Measurements from ENCODE around the gene KCNA2.

Gene KCNA2

DNA sequence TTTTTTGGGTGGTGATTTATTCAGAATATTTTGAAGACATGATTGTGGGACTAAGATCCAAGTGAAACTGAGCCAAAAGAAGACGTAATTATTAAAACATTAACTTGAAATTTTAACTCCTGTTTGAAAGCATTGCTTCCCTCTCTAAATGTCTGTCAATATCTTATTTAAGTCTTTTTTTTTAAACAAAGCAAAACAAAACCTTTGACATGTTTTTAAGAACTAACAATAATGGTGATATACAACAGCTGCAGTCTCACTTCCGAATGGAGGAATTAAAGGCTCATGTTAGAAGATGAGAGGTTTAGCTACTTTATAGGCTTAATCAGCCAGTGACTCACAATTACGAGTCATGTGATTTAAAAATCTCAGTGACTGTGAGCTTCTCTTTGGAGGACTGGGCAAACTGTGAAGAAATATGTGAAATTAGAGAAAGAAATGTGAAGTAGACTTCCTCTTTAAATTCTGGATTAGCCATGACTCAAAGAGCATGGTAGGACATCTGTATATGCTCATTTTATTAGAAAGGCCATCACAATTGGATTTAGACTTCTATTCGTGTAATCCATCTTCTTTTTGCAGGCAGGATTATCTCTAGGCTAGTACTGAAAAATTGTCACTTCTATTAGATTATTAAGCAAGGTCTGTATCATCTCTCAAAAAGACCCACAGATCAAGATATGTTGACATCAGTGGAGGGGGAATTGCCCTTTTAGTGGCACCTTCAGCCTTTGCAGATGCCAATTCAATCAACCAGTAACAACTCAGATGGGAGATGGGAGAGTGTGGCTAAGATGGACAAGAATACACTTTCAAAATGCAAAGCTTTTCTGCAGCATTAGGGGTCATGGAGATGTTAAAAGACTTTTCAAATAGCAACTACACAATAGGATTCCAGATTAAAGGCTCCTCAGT is 39.9 kb upstream of the KCNA2 start:
- Histone ChIP-seq H3K9me3 (ENCODE audit: severe bottlenecking) (no peaks in the 10 kb centered on the region), H3K4me3 (ENCODE audit: low read depth, low read length) (peak overlapping the region; percentile 10; the same call in 1 of the 2 replicates), H3K27me3 (ENCODE audit: insufficient read depth, low read depth, severe bottlenecking) (no peaks in the 10 kb centered on the region), H3K36me3 (no peaks in the 10 kb centered on the region), H3K27ac (no peak overlapping the region)
- TF ChIP-seq, protein P1, sequence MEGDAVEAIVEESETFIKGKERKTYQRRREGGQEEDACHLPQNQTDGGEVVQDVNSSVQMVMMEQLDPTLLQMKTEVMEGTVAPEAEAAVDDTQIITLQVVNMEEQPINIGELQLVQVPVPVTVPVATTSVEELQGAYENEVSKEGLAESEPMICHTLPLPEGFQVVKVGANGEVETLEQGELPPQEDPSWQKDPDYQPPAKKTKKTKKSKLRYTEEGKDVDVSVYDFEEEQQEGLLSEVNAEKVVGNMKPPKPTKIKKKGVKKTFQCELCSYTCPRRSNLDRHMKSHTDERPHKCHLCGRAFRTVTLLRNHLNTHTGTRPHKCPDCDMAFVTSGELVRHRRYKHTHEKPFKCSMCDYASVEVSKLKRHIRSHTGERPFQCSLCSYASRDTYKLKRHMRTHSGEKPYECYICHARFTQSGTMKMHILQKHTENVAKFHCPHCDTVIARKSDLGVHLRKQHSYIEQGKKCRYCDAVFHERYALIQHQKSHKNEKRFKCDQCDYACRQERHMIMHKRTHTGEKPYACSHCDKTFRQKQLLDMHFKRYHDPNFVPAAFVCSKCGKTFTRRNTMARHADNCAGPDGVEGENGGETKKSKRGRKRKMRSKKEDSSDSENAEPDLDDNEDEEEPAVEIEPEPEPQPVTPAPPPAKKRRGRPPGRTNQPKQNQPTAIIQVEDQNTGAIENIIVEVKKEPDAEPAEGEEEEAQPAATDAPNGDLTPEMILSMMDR (IDR thresholded peaks at IDR 0.05; ENCODE audit: low read depth, low read length): no peak
- no peak for DNase-seq

DNA sequence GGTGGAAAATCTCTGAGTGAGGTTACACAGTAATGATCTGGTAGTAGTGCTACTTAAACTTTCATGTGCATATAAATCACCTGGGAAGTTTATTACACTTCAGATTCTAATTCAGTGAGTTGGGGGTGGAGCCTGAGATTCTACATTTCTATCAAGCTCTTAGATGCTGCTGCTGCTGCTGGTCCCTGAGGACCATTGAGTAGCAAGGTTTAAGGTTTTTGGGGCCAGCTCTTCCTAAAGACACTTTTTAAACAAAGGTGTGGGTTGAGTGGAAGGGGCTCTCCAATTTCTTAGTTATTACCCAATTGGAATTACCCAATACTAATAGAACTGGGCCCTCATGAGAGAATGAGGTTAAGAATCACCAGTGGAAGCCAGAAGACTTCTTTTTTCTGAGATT is 39.1 kb upstream of the KCNA2 start:
- Histone ChIP-seq H3K36me3 (no peaks in the 10 kb centered on the region), H3K27ac (no peak overlapping the region), H3K4me3 (ENCODE audit: low read depth, low read length) (no peak overlapping the region), H3K9me3 (ENCODE audit: severe bottlenecking) (no peaks in the 10 kb centered on the region), H3K27me3 (ENCODE audit: insufficient read depth, low read depth, severe bottlenecking) (no peaks in the 10 kb centered on the region)
- TF ChIP-seq, protein P1 (IDR thresholded peaks at IDR 0.05; ENCODE audit: low read depth, low read length): no peak
- DNase-seq: no peak

DNA sequence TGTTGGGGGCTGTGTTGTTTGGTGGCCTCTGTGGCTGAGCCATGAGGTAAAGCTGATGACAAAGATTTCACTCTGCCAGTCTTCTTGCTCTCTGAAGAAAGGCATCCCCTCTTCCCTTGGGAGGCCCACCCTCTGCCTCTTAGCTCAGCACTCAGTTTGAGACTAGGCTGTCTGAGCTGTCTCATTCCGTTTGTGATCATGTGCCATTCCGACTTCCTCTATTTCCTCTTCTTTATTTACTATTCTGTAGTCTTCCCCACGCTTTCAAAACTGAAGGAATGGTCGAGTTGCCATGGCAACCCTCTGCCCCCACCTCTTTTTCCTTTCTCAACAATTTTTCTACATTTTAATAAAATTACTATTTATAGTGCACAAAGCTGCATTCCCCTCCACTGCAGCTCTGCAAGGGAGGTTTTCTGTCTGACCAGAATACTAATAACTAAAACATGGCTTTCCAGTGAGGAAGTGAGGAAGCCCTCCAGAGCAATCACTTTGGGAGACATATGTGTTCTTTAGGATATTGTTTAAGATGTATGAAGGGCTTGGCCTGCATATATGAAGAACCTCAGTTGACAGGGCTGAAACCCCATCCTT is 37.8 kb upstream of the KCNA2 start:
- TF ChIP-seq, protein P1 (IDR thresholded peaks at IDR 0.05; ENCODE audit: low read depth, low read length): no peak
- no peak for DNase-seq
- Histone ChIP-seq H3K27me3 (ENCODE audit: insufficient read depth, low read depth, severe bottlenecking) (no peaks in the 10 kb centered on the region), H3K27ac (no peak overlapping the region), H3K36me3 (no peaks in the 10 kb centered on the region), H3K9me3 (ENCODE audit: severe bottlenecking) (no peaks in the 10 kb centered on the region), H3K4me3 (ENCODE audit: low read depth, low read length) (no peak overlapping the region)

DNA sequence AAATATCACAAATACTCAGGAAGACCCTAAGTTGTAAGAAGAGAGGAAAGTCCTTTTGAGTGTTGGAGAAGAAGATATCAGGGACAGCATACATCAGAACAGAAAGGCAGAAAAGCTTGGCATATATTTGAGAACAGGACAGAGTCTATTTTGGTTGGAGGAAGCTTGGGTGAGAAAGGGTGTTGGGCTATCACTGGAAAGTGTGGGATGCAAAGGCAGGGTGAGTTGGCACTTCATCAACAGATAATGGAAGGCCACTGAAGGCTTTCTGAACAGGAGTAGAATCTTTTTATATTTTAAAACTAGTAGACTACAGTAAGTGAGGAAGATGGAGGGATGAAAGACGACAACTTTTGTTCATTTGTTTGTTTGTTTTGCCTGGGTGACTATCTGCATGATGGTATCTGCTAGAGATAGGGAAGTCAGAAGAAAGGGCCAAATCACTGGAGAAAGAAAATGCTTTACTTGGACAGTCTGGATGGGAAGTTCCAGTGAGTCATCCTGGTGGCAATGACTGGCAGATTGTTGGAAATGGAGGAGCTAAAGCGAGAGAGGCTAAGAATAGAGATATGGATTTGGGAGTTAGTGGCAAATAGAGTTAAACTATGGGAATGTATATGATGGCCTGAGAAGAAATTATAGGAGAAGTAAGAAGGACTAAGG is 33.7 kb upstream of the KCNA2 start:
- DNase-seq: no peak
- Histone ChIP-seq H3K4me3 (ENCODE audit: low read depth, low read length) (no peak overlapping the region), H3K36me3 (no peaks in the 10 kb centered on the region), H3K27ac (no peak overlapping the region), H3K27me3 (ENCODE audit: insufficient read depth, low read depth, severe bottlenecking) (no peaks in the 10 kb centered on the region), H3K9me3 (ENCODE audit: severe bottlenecking) (no peaks in the 10 kb centered on the region)
- TF ChIP-seq, protein P1 (IDR thresholded peaks at IDR 0.05; ENCODE audit: low read depth, low read length): no peak

DNA sequence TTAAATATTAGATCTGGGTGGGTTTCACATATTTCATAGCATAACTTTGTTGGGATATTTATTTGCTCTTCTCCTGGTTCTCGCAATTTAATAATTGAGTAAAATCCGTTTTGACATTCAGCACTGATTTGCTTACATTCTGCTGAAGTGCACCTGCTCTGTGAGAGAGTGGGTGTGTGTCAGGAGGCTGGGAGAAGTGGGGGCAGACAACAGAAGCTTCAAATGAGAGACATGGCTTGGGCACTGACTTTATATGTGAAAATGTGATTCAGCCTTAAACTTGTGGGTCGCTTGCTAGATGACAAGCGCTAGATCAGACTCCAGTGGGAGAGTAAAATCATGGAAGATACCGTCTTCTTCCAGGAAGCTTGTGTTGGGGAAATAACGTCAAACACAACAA is 32.4 kb upstream of the KCNA2 start:
- no peak for DNase-seq
- no peaks in the 10 kb centered on the region for H3K9me3 ChIP-seq (ENCODE audit: severe bottlenecking)
- TF ChIP-seq, protein P1 (IDR thresholded peaks at IDR 0.05; ENCODE audit: low read depth, low read length): no peak
- H3K4me3 ChIP-seq (ENCODE audit: low read depth, low read length): no peak overlapping the region
- H3K36me3 ChIP-seq: no peaks in the 10 kb centered on the region
- H3K27ac ChIP-seq: no peak overlapping the region
- H3K27me3 ChIP-seq (ENCODE audit: insufficient read depth, low read depth, severe bottlenecking): no peaks in the 10 kb centered on the region

Measured in WERI-Rb-1 (cell line).